PC-9 (cell line): Measurements from ENCODE around the gene PDS5B.

Experiments used
- EZH2 ChIP-seq: fragments of 200-600 bp; sonication (generic); IDR thresholded peaks from 2 replicates; pipeline ENCODE4 v1.8.0; 2017; ENCODE audit warnings: antibody characterized with exemption, low read depth
- TF ChIP-seq, protein P1 (sequence below): fragments of 200-600 bp; sonication (generic); conservative IDR thresholded peaks from 2 replicates; pipeline ENCODE4 v1.6.1; 2017; ENCODE audit warnings: mixed run types, antibody characterized with exemption, mild to moderate bottlenecking, moderate library complexity

DNA sequence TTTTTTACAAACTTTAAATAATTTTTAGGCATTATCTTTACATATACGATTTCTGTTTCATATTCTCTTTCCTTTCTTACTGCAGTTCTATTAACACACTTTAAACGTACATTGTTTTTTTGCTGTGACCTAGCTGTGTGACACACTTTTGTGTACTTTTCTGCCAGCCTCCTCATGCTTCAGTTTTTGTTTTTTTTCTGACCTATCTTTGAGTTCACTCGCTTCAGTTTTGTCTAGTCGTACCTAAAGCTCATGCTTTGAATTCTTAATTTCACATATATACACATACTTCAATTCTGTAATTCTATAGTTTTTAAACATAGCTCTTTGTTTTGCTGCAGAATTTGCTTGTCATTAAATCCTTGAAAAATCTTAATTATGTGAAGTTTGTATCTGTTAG is 150.4 kb downstream of the PDS5B start:
- TF ChIP-seq, protein P1, sequence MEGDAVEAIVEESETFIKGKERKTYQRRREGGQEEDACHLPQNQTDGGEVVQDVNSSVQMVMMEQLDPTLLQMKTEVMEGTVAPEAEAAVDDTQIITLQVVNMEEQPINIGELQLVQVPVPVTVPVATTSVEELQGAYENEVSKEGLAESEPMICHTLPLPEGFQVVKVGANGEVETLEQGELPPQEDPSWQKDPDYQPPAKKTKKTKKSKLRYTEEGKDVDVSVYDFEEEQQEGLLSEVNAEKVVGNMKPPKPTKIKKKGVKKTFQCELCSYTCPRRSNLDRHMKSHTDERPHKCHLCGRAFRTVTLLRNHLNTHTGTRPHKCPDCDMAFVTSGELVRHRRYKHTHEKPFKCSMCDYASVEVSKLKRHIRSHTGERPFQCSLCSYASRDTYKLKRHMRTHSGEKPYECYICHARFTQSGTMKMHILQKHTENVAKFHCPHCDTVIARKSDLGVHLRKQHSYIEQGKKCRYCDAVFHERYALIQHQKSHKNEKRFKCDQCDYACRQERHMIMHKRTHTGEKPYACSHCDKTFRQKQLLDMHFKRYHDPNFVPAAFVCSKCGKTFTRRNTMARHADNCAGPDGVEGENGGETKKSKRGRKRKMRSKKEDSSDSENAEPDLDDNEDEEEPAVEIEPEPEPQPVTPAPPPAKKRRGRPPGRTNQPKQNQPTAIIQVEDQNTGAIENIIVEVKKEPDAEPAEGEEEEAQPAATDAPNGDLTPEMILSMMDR: no peak
- no peak for TF ChIP-seq EZH2
